PC-9 (cell line): ENCODE results near the gene MYO6. TPM values are rescaled to one million over a fixed set of nuclear protein-coding genes. Genes with fewer than 3 reads are reported as not detected.
A peak's percentile ranks its signal among the peaks of the same experiment; 100 is the strongest.

ENCODE experiments used
- BruUV-seq: library from RNA; stranded (reverse); fragments of 400-500 nt; replicated peaks from 2 replicates; lab custom pipeline; 2021; lab: Mats Ljungman, UMichigan
- CTCF ChIA-PET: fragments of 300-600 bp; sonication (Branson Sonifier 250); formaldehyde crosslinking; loops from one replicate; lab custom pipeline; 2022; ENCODE audit warnings: antibody characterized with exemption; lab: Charles Lee
- POLR2A ChIA-PET: fragments of 300-600 bp; sonication (Branson Sonifier 250); formaldehyde crosslinking; loops from one replicate; lab custom pipeline; 2022; ENCODE audit warnings: antibody characterized with exemption; ENCODE audit not compliant: unreplicated experiment; lab: Charles Lee
- DNase-seq, 2 experiments: peaks; one replicate each; pipeline versions ENCODE4 v3.0.0 to v3.0.0-alpha.2; 2015 to 2022; ENCODE audit warnings: mixed read lengths in 1 of 2
- H2AFZ ChIP-seq: fragments of 200-600 bp; sonication (generic); 2 replicates; pipeline ENCODE4 v1.8.1; 2017; ENCODE audit warnings: antibody characterized with exemption
- H3F3A ChIP-seq: fragments of 200-600 bp; sonication (generic); 2 replicates; pipeline ENCODE4 v1.8.1; 2017; ENCODE audit warnings: antibody characterized with exemption, mild to moderate bottlenecking, low read depth; ENCODE audit not compliant: insufficient read depth
- H3K27ac ChIP-seq: fragments of 200-600 bp; sonication (generic); 2 replicates; pipeline ENCODE4 v1.6.1; 2016; ENCODE audit warnings: mixed run types
- H3K27me3 ChIP-seq: fragments of 200-600 bp; sonication (generic); 2 replicates; pipeline ENCODE4 v1.6.1; 2016; ENCODE audit warnings: low read depth, mixed run types; ENCODE audit not compliant: insufficient read depth
- H3K36me3 ChIP-seq: fragments of 200-600 bp; sonication (generic); 2 replicates; pipeline ENCODE4 v1.6.1; 2016; ENCODE audit warnings: low read depth, mixed run types
- H3K4me1 ChIP-seq: fragments of 200-600 bp; sonication (generic); replicated peaks from 2 replicates; pipeline ENCODE4 v1.6.1; 2016; ENCODE audit warnings: mixed run types; ENCODE audit not compliant: insufficient read depth
- H3K4me2 ChIP-seq: fragments of 200-600 bp; sonication (generic); 2 replicates; pipeline ENCODE4 v1.6.1; 2017; ENCODE audit warnings: mixed run types
- H3K4me3 ChIP-seq: fragments of 200-600 bp; sonication (generic); 2 replicates; pipeline ENCODE4 v1.6.1; 2016; ENCODE audit warnings: mixed run types
- H3K79me2 ChIP-seq: fragments of 200-600 bp; sonication (generic); 2 replicates; pipeline ENCODE4 v1.6.1; 2017; ENCODE audit warnings: low read depth, mixed run types
- H3K9me2 ChIP-seq: fragments of 200-600 bp; sonication (generic); 2 replicates; pipeline ENCODE4 v1.8.1; 2017; ENCODE audit warnings: mild to moderate bottlenecking; ENCODE audit not compliant: insufficient read depth
- H3K9me3 ChIP-seq: fragments of 200-600 bp; sonication (generic); 2 replicates; pipeline ENCODE4 v1.8.1; 2016; ENCODE audit warnings: low read depth; ENCODE audit not compliant: insufficient read depth
- H4K20me1 ChIP-seq: fragments of 200-600 bp; sonication (generic); 2 replicates; pipeline ENCODE4 v1.8.1; 2017; ENCODE audit not compliant: insufficient read depth
- EZH2 ChIP-seq: fragments of 200-600 bp; sonication (generic); IDR thresholded peaks from 2 replicates; pipeline ENCODE4 v1.8.0; 2017; ENCODE audit warnings: antibody characterized with exemption, low read depth
- intact Hi-C: fragments of 100-400 bp; cut with micrococcal nuclease; formaldehyde crosslinking; loops from one replicate; pipeline ENCODE4 v1.10.0; 2022; ENCODE audit not compliant: unreplicated experiment
- total RNA-seq: library from RNA; stranded (reverse); gene quantifications from 2 replicates; pipeline ENCODE4 v1.2.3, GENCODE V29; 2021
- TF ChIP-seq, protein P1 (sequence below): fragments of 200-600 bp; sonication (generic); conservative IDR thresholded peaks from 2 replicates; pipeline ENCODE4 v1.6.1; 2017; ENCODE audit warnings: mixed run types, antibody characterized with exemption, mild to moderate bottlenecking, moderate library complexity

The MYO6 gene
- total RNA-seq, 1 experiment from 2014 or later, result 93.0 TPM

- Histone ChIP-seq H3K27ac (no peak overlapping the region), H4K20me1 (no peaks in the 10 kb centered on the region), H3K4me2 (no peak overlapping the region), H3K36me3 (no peaks in the 10 kb centered on the region), H3K27me3 (no peaks in the 10 kb centered on the region), H3K4me1 (peaks cover 24% of the 10 kb centered on the region), H3K9me3 (no peaks in the 10 kb centered on the region), H3K9me2 (no peaks in the 10 kb centered on the region), H3K4me3 (no peak overlapping the region), H3F3A (peaks cover 21% of the 10 kb centered on the region), H2AFZ (no peak overlapping the region), H3K79me2 (peaks cover 21% of the 10 kb centered on the region)
- TF ChIP-seq, protein P1, sequence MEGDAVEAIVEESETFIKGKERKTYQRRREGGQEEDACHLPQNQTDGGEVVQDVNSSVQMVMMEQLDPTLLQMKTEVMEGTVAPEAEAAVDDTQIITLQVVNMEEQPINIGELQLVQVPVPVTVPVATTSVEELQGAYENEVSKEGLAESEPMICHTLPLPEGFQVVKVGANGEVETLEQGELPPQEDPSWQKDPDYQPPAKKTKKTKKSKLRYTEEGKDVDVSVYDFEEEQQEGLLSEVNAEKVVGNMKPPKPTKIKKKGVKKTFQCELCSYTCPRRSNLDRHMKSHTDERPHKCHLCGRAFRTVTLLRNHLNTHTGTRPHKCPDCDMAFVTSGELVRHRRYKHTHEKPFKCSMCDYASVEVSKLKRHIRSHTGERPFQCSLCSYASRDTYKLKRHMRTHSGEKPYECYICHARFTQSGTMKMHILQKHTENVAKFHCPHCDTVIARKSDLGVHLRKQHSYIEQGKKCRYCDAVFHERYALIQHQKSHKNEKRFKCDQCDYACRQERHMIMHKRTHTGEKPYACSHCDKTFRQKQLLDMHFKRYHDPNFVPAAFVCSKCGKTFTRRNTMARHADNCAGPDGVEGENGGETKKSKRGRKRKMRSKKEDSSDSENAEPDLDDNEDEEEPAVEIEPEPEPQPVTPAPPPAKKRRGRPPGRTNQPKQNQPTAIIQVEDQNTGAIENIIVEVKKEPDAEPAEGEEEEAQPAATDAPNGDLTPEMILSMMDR, result no peak
- TF ChIP-seq EZH2, result no peak
- ChIA-PET POLR2A (no interaction called here), CTCF (interaction anchor here (0.6 kb wide), 1 partner anchor 63 kb away, joined by 5 read pairs; no protein-coding TSS in a partner anchor)
- DNase-seq, result no peak
- intact Hi-C loops, result no loop called here
- no TSS peak for BruUV-seq
Measured at GRCh38 chr6:75746221-75746620, 2.8 kb upstream of the MYO6 start.

DNA sequence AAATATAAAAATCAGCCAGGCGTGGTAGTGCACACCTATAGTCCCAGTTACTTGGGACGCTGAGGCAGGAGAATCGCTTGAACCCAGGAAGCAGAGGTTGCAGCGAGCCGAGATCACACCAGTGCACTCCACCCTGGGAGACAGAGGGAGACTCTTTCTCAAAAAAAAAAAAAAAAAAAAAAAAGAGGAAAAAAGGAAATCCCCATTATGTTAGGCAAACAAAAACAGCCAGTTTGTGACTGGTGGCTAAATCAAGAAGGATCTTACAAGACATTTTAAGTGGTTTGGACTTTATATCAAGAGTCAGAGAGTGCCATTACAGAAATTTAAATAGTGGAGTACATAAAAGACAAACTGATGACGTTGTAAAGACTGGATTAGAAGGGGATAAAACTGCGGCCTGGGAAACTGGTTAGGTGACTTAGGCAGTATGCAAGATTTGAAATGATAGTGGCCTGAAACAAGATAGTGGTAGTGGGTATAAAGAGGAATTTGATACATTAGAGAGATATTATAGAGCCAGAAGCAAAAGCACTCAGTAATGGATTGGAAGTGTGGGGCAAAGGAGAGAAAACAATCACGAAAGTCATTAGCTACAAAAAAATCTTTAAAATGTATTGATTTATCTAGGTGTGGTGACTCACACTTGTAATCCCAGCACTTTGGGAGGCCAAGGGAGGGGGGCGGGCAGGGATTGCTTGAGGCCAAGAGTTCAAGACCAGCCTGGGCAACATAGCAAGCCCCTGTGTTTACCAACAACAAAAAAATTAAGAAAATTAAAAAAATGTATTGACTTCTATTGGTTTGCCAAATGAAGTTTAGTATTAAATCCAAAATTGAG is 1.7 kb upstream of the MYO6 start:
- H3K36me3 ChIP-seq, result no peaks in the 10 kb centered on the region
- CTCF ChIA-PET, result no interaction called here
- intact Hi-C loops, result no loop called here
- no peaks in the 10 kb centered on the region for H3K9me3 ChIP-seq
- peak; percentile 58 to 90 for DNase-seq
- peak overlapping the region; percentile 78 for H3K4me2 ChIP-seq
- POLR2A ChIA-PET, result no interaction called here
- H3F3A ChIP-seq, result peaks cover 26% of the 10 kb centered on the region
- no peaks in the 10 kb centered on the region for H3K9me2 ChIP-seq
- peak overlapping the region; percentile 93 for H3K27ac ChIP-seq
- H2AFZ ChIP-seq, result no peak overlapping the region
- H3K4me3 ChIP-seq, result peak overlapping the region; percentile 88; the same call in 1 of the 2 replicates
- H4K20me1 ChIP-seq, result no peaks in the 10 kb centered on the region
- TF ChIP-seq, protein P1, result no peak
- no peak for TF ChIP-seq EZH2
- no peaks in the 10 kb centered on the region for H3K27me3 ChIP-seq
- peaks cover 36% of the 10 kb centered on the region for H3K4me1 ChIP-seq
- BruUV-seq, result no TSS peak
- peaks cover 32% of the 10 kb centered on the region for H3K79me2 ChIP-seq

GRCh38 chr6:75748003-75748742 is 866 bp upstream of the MYO6 start:
- peak in 1 of 2 experiments; percentile 45 for DNase-seq
- Histone ChIP-seq H3K4me1 (peaks cover 44% of the 10 kb centered on the region), H3K9me2 (no peaks in the 10 kb centered on the region), H3K4me3 (peak overlapping the region; percentile 88), H3K9me3 (no peaks in the 10 kb centered on the region), H3F3A (peaks cover 34% of the 10 kb centered on the region), H3K36me3 (no peaks in the 10 kb centered on the region), H3K4me2 (peak overlapping the region; percentile 78), H2AFZ (peak overlapping the region; percentile 93), H3K27ac (peak overlapping the region; percentile 93), H4K20me1 (no peaks in the 10 kb centered on the region), H3K27me3 (no peaks in the 10 kb centered on the region), H3K79me2 (peaks cover 40% of the 10 kb centered on the region)
- BruUV-seq, result TSS peak; percentile 92
- ChIA-PET CTCF (no interaction called here), POLR2A (no interaction called here)
- TF ChIP-seq, protein P1, result no peak
- no peak for TF ChIP-seq EZH2
- intact Hi-C loops, result loop anchor here (2.0 kb wide), 1 partner anchor 215 kb away; no protein-coding TSS in a partner anchor
